ENCODE results near the gene SLC1A5.
A peak's percentile ranks its signal among the peaks of the same experiment; 100 is the strongest.

GRCh38 chr19:46784262-46785053 is 3.9 kb downstream of the SLC1A5 start:
- peak in 1 of 4 donors; percentile 43 for TF ChIP-seq POLR2A (IDR thresholded peaks at IDR 0.05)
- TF ChIP-seq CTCF (IDR thresholded peaks at IDR 0.05), result peak in 1 of 6 experiments; percentile 22

Measured in esophagus squamous epithelium (tissue), 4 donors.